Measurements from ENCODE around the gene SRP14. TPM values are rescaled to one million over a fixed set of nuclear protein-coding genes. Genes with fewer than 3 reads are reported as not detected.
A peak's percentile ranks its signal among the peaks of the same experiment; 100 is the strongest.

Gene SRP14
- total and polyA plus RNA-seq, 7 donors: 304 to 467 (median 342) TPM

- Histone ChIP-seq H3K27me3 (no peaks in the 10 kb centered on the region), H3K9me3 (no peaks in the 10 kb centered on the region), H3K4me3 (no peak overlapping the region), H3K4me1 (peaks cover 0 to 27% (median 22%) of the 10 kb centered on the region in 4 donors), H3K27ac (no peak overlapping the region), H3K36me3 (no peaks in the 10 kb centered on the region)
- DNase-seq: no peak
- WGBS, 2 donors: 24 to 71% methylated on average over 34 of the region's 34 CpGs
- intact Hi-C loops (cut with DNase I): no loop called here
- TF ChIP-seq EP300 (IDR thresholded peaks at IDR 0.05) (no peak), CTCF (IDR thresholded peaks at IDR 0.05) (peak in 1 of 4 experiments; percentile 4)
These were observed 33.4 kb upstream of the SRP14 start for GRCh38 chr15:40072216-40072990.

- Histone ChIP-seq H3K4me3 (no peak overlapping the region), H3K36me3 (no peaks in the 10 kb centered on the region), H3K27ac (peak overlapping the region in 1 of 4 donors; percentile 77), H3K9me3 (no peaks in the 10 kb centered on the region), H3K27me3 (no peaks in the 10 kb centered on the region), H3K4me1 (peaks cover 0 to 27% (median 22%) of the 10 kb centered on the region in 4 donors)
- 95% methylated on average over 8 of the region's 8 CpGs for WGBS, 2 donors
- intact Hi-C loops (cut with DNase I): no loop called here
- no peak for TF ChIP-seq POLR2AphosphoS5 (IDR thresholded peaks at IDR 0.05)
- no peak for TF ChIP-seq POLR2A (IDR thresholded peaks at IDR 0.05)
- TF ChIP-seq EP300 (IDR thresholded peaks at IDR 0.05): no peak
- TF ChIP-seq CTCF (IDR thresholded peaks at IDR 0.05): no peak
- no peak for DNase-seq
These were observed 31.7 kb upstream of the SRP14 start for GRCh38 chr15:40070608-40071218.

- no peaks in the 10 kb centered on the region for H3K27me3 ChIP-seq
- TF ChIP-seq POLR2A (IDR thresholded peaks at IDR 0.05) (no peak), POLR2AphosphoS5 (IDR thresholded peaks at IDR 0.05) (no peak), EP300 (IDR thresholded peaks at IDR 0.05) (no peak), CTCF (IDR thresholded peaks at IDR 0.05) (no peak)
- no peaks in the 10 kb centered on the region for H3K36me3 ChIP-seq
- intact Hi-C loops (cut with DNase I): no loop called here
- no peak for DNase-seq
- H3K4me3 ChIP-seq: no peak overlapping the region
- H3K9me3 ChIP-seq: no peaks in the 10 kb centered on the region
- WGBS, 2 donors: 56 to 60% methylated on average over 5 of the region's 5 CpGs
- peak overlapping the region in 3 of 4 donors; percentile 61 to 77 (median 76) for H3K27ac ChIP-seq
- H3K4me1 ChIP-seq: peaks cover 0 to 27% (median 22%) of the 10 kb centered on the region in 4 donors
These were observed 31.2 kb upstream of the SRP14 start for GRCh38 chr15:40070166-40070557.

DNA sequence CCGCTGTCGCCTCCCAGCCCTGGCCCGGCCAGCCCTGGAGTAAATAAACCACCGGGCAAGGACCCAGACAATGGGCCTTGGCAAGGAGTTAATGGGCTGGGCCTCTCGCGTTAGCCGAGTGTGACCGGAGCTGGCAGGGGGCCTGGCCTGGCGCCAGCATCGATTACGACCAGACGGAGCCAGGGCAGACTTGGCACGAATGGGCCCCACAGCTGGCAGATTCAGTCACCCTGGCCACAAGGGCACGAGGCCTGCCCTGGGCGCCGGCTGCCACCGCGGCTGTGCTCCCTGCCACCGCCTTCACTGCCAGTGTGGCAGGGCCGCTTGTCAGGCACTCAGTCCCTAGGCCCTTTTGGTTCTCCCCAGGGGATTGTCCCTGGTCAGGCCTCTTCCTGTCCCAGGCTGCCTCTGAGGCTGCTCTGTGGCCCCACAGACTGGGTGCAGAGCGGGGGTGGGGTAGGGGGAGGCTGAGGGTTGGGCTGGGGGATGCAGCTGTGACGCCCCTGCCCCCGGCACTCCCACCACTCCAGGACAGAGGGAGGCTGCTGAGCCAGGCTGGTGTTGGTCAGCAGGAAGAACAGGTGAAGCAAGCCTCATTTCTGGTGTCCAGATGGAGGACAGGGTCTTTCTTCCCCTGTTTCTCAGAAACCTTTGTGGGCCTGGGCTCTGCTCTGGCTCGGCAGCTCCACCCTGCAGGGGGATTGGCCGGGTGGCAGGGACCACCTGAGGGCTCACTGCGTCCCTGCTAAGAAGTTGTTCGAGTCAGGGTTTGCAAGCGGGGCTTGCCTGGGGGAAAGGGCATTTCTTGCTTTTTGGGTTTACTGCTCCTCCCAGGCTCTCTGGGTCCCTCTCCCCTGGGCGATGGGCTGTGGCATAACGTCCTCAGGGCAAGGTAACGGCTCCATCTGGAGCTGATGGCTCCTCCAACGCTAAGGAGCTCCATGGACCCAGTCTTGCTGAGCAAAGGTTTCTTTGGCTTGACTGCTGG lies 30.5 kb upstream of the SRP14 start:
- peak; percentile 94 for DNase-seq
- intact Hi-C loops (cut with DNase I): loop anchor here (5.0 kb wide), 1 partner anchor 38 kb away; the partner anchor contains the start of gene BMF

More for the DNA sequence above, 30.5 kb upstream of the SRP14 start:
- Histone ChIP-seq H3K4me1 (peaks cover 0 to 27% (median 22%) of the 10 kb centered on the region in 4 donors), H3K4me3 (peak overlapping the region in 1 of 4 donors; percentile 6), H3K9me3 (no peaks in the 10 kb centered on the region), H3K27ac (peak overlapping the region; percentile 61 to 77 (median 74)), H3K36me3 (no peaks in the 10 kb centered on the region), H3K27me3 (no peaks in the 10 kb centered on the region)
- TF ChIP-seq POLR2AphosphoS5 (IDR thresholded peaks at IDR 0.05): peak in 3 of 4 donors; percentile 56 to 80 (median 65)
- no peak for TF ChIP-seq EP300 (IDR thresholded peaks at IDR 0.05)
- WGBS, 2 donors: 26 to 48% methylated on average over 32 of the region's 32 CpGs

All from sigmoid colon (tissue), 7 donors.